GM19328 (cell line): ENCODE data around the gene UCP3.
A peak's percentile ranks its signal among the peaks of the same experiment; 100 is the strongest.
"Not testable (repeated sequence)": the region's sequence is repeated elsewhere in the genome, so short reads cannot be mapped to it uniquely, and the experiment has no call there.

Experiments
- ATAC-seq: cut with Tn5 transposase; IDR thresholded peaks from one replicate; pipeline ENCODE4 v1.9.1; 2021; ENCODE audit warnings: mild to moderate bottlenecking, moderate library complexity; ENCODE audit not compliant: unreplicated experiment

Gene UCP3

GRCh38 chr11:74002832-74003231 is 6.1 kb downstream of the UCP3 start:
- no peak for ATAC-seq

- ATAC-seq: no peak
Observed at GRCh38 chr11:74001822-74002286, 7.0 kb downstream of the UCP3 start.

GRCh38 chr11:74000307-74001133 is 8.4 kb downstream of the UCP3 start:
- ATAC-seq: no peak

- no peak for ATAC-seq
Observed at GRCh38 chr11:73999581-74000306, 9.1 kb downstream of the UCP3 start.

GRCh38 chr11:73998846-73999575 is 9.9 kb downstream of the UCP3 start:
- ATAC-seq: no peak

- ATAC-seq: no peak
Observed at GRCh38 chr11:73997120-73997770, 11.6 kb downstream of the UCP3 start.

- ATAC-seq: no peak
Observed at GRCh38 chr11:73996161-73996747, 12.6 kb downstream of the UCP3 start.

- no peak for ATAC-seq
Observed at GRCh38 chr11:73995731-73996130, 13.2 kb downstream of the UCP3 start.

GRCh38 chr11:73995247-73995646 is 13.6 kb downstream of the UCP3 start:
- no peak for ATAC-seq

GRCh38 chr11:73991471-73992006 is 17.3 kb downstream of the UCP3 start:
- ATAC-seq: no peak

- ATAC-seq: no peak
Observed at GRCh38 chr11:73990730-73991129, 18.2 kb downstream of the UCP3 start.

- no peak for ATAC-seq
Observed at GRCh38 chr11:73989156-73989555, 19.7 kb downstream of the UCP3 start.

GRCh38 chr11:73988227-73988626 is 20.7 kb downstream of the UCP3 start:
- no peak for ATAC-seq

GRCh38 chr11:73985661-73986060 is 23.2 kb downstream of the UCP3 start:
- ATAC-seq: not testable (repeated sequence)

- ATAC-seq: no peak
Observed at GRCh38 chr11:73983741-73984538, 24.9 kb downstream of the UCP3 start.

GRCh38 chr11:73982990-73983740 is 25.7 kb downstream of the UCP3 start:
- peak; percentile 77 for ATAC-seq

GRCh38 chr11:73982595-73982989 is 26.3 kb downstream of the UCP3 start, which contains the start of gene UCP2:
TSS of gene UCP2 (minus strand) at chr11:73982843. CDS start at chr11:73978378, 4,465 bp downstream.
- peak; percentile 50 for ATAC-seq

- no peak for ATAC-seq
Observed at GRCh38 chr11:73981051-73981805, 27.7 kb downstream of the UCP3 start.
